GM18502 (cell line): ENCODE measurements around the gene COL26A1.
"Not testable (repeated sequence)": the region's sequence is repeated elsewhere in the genome, so short reads cannot be mapped to it uniquely, and the experiment has no call there.

Source experiments
- ATAC-seq: cut with Tn5 transposase; IDR thresholded peaks from one replicate; pipeline ENCODE4 v1.9.1; 2021; ENCODE audit warnings: mild to moderate bottlenecking; ENCODE audit not compliant: unreplicated experiment, poor library complexity

COL26A1 gene

GRCh38 chr7:101362334-101363195 is at the start of gene COL26A1:
Gene COL26A1, plus strand, starts transcription at chr7:101362875. Its CDS starts 158 bp downstream, at chr7:101363033.
- no peak for ATAC-seq

- ATAC-seq: no peak
Measured at GRCh38 chr7:101315336-101315735, 47.3 kb upstream of the COL26A1 start.

- ATAC-seq: no peak
Measured at GRCh38 chr7:101319401-101319800, 43.3 kb upstream of the COL26A1 start.

GRCh38 chr7:101321491-101322401 is 40.9 kb upstream of the COL26A1 start, which contains the start of gene IFT22:
Gene IFT22, minus strand, starts transcription at chr7:101321812. Its CDS starts 103 bp downstream, at chr7:101321709.
- peak; percentile 96 for ATAC-seq

- no peak for ATAC-seq
Measured at GRCh38 chr7:101328159-101328558, 34.5 kb upstream of the COL26A1 start.

GRCh38 chr7:101330011-101330484 is 32.6 kb upstream of the COL26A1 start:
- ATAC-seq: no peak

GRCh38 chr7:101332026-101332425 is 30.6 kb upstream of the COL26A1 start:
- ATAC-seq: no peak

- ATAC-seq: no peak
Measured at GRCh38 chr7:101333912-101334311, 28.8 kb upstream of the COL26A1 start.

GRCh38 chr7:101340379-101340778 is 22.3 kb upstream of the COL26A1 start:
- ATAC-seq: no peak

GRCh38 chr7:101342892-101343291 is 19.8 kb upstream of the COL26A1 start:
- no peak for ATAC-seq

GRCh38 chr7:101347477-101347876 is 15.2 kb upstream of the COL26A1 start:
- no peak for ATAC-seq

GRCh38 chr7:101348456-101349067 is 14.1 kb upstream of the COL26A1 start:
- not testable (repeated sequence) for ATAC-seq

GRCh38 chr7:101349300-101349699 is 13.4 kb upstream of the COL26A1 start:
- ATAC-seq: not testable (repeated sequence)

GRCh38 chr7:101352920-101353308 is 9.8 kb upstream of the COL26A1 start:
- no peak for ATAC-seq

GRCh38 chr7:101357433-101357832 is 5.2 kb upstream of the COL26A1 start:
- no peak for ATAC-seq

GRCh38 chr7:101363196-101363733 is 590 bp downstream of the COL26A1 start:
- ATAC-seq: no peak

- ATAC-seq: no peak
Measured at GRCh38 chr7:101363734-101364374, 1.2 kb downstream of the COL26A1 start.

- no peak for ATAC-seq
Measured at GRCh38 chr7:101365956-101366355, 3.3 kb downstream of the COL26A1 start.

- no peak for ATAC-seq
Measured at GRCh38 chr7:101367676-101368075, 5.0 kb downstream of the COL26A1 start.
